ENCODE measurements around the gene DOCK2.

The DOCK2 gene

DNA sequence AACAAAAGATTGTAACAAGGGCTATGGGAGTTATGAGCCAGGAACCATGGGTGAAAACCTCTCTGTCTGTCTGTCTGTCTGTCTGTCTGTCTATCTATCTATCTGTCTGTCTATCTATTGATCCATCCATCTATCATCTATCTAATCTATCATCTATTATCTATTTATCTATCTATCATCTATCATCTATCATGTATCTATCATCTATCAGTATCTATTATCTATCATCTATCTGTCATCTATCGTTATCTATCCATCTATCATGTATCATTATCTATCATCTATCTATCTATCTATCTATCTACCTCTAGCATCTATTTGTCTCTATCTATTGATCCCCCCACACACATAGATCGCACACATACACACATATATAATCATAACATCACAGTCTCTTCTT, 230.3 kb downstream of the DOCK2 start:
- H3K27ac Mint-ChIP-seq: no peak overlapping the region
- H3K36me3 Mint-ChIP-seq: peaks cover 33 to 52% of the 10 kb centered on the region in 2 donors
- H3K4me3 Mint-ChIP-seq: no peak overlapping the region
- no peaks in the 10 kb centered on the region for H3K9me3 Mint-ChIP-seq
- DNase-seq (no peak), ATAC-seq (replicated peaks) (no peak)
- no peaks in the 10 kb centered on the region for H3K27me3 Mint-ChIP-seq
- peaks cover 4 to 29% of the 10 kb centered on the region in 2 donors for H3K4me1 Mint-ChIP-seq

DNA sequence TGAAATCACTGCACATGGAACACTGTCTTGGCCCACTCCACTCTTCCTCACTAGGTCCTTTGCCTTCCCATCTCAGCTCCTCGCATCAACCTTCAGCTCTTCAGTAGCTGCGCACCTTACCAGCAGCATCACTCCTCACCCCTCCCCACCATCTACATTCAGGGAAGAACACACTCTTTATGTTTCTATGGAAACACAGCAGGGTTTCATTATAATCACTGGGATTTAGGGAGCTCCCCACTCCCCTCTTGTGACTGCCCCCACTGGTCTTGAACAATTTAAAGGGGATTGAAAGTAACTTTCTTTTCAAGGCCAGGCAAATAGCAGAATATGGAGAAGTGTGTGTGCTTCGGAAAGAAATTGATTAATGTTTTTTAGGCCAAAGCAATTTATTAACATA, 232.0 kb downstream of the DOCK2 start:
- ATAC-seq (replicated peaks): no peak
- H3K4me3 Mint-ChIP-seq: no peak overlapping the region
- H3K9me3 Mint-ChIP-seq: no peaks in the 10 kb centered on the region
- peaks cover 32 to 49% of the 10 kb centered on the region in 2 donors for H3K36me3 Mint-ChIP-seq
- no peak for DNase-seq
- no peaks in the 10 kb centered on the region for H3K27me3 Mint-ChIP-seq
- no peak overlapping the region for H3K27ac Mint-ChIP-seq
- peaks cover 6 to 33% of the 10 kb centered on the region in 2 donors for H3K4me1 Mint-ChIP-seq

DNA sequence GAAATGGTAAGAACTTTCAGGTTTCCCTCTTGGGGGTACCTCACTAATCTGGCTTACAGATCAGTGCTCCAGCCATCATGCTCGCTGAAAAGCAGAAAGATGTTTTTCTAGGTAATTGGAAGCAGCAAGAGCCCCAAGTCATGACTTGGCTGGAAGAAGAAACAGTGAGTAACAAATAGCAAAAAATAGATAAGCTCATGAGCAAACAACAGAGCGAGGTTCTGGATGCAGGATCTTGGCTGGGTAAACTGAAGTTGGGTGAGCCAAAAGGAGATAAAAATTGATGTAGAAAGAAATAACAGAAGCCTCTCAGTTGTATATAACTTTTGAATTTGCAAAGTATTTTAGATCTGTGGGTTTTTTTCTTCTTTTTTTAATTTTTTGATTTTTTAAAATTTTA, 233.1 kb downstream of the DOCK2 start:
- Mint-ChIP-seq H3K27me3 (no peaks in the 10 kb centered on the region), H3K4me3 (no peak overlapping the region), H3K9me3 (no peaks in the 10 kb centered on the region), H3K4me1 (peaks cover 6 to 30% of the 10 kb centered on the region in 2 donors), H3K36me3 (peaks cover 28 to 56% of the 10 kb centered on the region in 2 donors), H3K27ac (no peak overlapping the region)
- no peak for ATAC-seq (replicated peaks)
- no peak for DNase-seq

DNA sequence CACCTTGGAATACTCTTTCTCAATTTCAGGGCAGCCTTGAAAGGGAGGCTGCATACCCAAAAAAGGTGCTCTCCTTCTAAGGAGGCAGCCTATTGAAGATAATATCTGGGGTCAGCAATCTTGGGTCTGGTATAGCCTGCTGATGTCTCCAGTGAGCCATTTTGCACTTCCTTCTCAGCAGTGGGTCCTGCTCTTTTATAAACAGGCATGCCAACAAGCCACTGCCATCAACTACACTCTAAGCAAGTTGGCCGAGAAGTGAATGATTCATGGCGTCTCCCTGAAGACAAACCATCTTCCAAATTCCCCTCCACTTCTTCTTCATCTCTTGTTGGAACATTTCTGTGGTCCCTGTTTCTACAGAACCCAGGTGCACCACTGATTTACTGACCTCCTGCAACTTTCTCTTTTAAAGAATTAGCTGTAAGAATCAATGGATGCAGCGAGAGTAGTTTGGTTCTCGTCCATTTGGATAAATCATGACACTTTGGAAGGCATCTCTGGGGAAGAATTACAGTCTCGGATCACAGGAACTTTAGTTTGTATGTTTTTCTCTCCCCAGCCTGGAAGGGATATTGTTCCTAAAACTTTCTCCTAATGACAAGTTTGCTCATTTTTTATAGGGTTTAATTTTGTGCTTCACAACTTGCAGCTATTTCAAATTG, 234.9 kb downstream of the DOCK2 start:
- Mint-ChIP-seq H3K4me3 (no peak overlapping the region), H3K27me3 (no peaks in the 10 kb centered on the region), H3K27ac (no peak overlapping the region), H3K36me3 (peaks cover 38 to 54% of the 10 kb centered on the region in 2 donors), H3K9me3 (no peaks in the 10 kb centered on the region), H3K4me1 (peaks cover 9 to 24% of the 10 kb centered on the region in 2 donors)
- DNase-seq: no peak
- ATAC-seq (replicated peaks): no peak

DNA sequence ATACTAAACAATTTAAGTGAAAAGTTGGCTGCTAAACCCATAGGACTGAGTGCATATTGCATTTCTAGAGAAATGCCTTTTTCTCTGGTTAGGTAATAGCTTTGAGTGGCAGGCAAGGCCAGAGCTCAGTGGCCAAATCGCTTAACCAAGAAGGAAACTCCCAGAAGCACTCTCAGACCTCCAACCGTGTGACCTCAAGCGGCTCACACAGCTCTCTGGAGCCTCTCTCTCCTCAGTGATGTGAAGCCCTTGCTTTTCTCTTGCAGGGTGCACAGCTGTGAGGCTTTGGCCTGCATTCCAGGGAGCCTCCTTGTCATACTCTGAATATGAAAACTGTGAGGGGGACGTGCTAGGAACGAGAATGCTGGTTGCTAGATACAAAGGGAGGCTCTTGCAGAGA, 236.6 kb downstream of the DOCK2 start:
- no peaks in the 10 kb centered on the region for H3K9me3 Mint-ChIP-seq
- peaks cover 12 to 27% of the 10 kb centered on the region in 2 donors for H3K4me1 Mint-ChIP-seq
- H3K4me3 Mint-ChIP-seq: no peak overlapping the region
- H3K27ac Mint-ChIP-seq: no peak overlapping the region
- H3K27me3 Mint-ChIP-seq: no peaks in the 10 kb centered on the region
- H3K36me3 Mint-ChIP-seq: peaks cover 39 to 54% of the 10 kb centered on the region in 2 donors
- no peak for DNase-seq
- no peak for ATAC-seq (replicated peaks)

DNA sequence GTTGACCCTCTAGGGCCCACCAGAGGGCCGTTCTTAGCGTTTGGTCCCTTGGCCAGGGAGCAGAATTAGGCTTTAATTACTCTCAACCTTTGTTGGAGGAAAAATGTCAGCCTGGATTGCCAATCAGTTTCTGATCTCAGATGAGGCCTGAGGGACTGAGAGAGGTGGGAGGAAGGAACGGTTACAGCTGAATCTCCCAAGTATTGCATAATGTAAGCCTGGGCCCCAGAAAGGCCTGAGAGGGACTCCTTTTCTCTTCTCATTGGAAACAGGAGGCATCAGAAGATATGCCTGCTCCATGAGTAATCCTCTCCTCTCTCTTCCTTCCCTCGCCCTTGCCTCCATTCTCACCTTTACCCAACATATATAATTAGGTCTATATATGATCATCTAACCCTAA, 237.5 kb downstream of the DOCK2 start:
- Mint-ChIP-seq H3K36me3 (peaks cover 40 to 54% of the 10 kb centered on the region in 2 donors), H3K4me1 (peaks cover 16 to 31% of the 10 kb centered on the region in 2 donors), H3K4me3 (no peak overlapping the region), H3K27me3 (no peaks in the 10 kb centered on the region), H3K9me3 (no peaks in the 10 kb centered on the region), H3K27ac (no peak overlapping the region)
- DNase-seq (no peak), ATAC-seq (replicated peaks) (no peak)

DNA sequence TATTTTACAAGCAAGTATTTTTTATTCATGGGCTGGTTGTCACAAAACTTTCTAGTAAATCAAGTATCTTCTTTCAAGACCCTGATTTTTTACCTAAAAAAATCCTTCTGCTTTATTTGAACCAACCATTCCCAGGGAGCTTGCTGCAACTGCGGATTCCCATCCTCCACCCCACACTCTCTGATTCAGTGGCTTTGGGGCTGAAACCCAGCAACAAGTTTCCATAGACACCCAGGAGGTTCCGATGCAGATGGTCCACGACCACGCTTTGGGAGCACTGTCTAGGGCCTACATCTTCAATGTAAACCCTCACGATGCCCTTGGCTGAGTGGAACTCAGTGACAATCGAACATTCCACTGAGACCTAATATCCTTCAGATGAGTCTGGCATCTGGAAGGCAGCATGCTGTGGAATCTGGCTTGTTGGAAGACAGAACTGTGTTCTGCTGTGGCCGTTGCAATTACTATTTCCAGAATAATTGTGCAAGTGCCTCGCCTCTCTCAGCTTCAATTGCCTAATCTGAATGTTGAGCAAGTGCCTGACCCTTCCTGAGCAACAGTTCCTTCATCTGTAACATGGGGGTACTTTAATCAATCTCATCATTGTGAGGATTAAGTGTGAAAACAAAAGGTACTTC, 238.1 kb downstream of the DOCK2 start:
- Mint-ChIP-seq H3K4me3 (no peak overlapping the region), H3K9me3 (no peaks in the 10 kb centered on the region), H3K36me3 (peaks cover 37 to 48% of the 10 kb centered on the region in 2 donors), H3K27me3 (no peaks in the 10 kb centered on the region), H3K27ac (no peak overlapping the region), H3K4me1 (peaks cover 16 to 34% of the 10 kb centered on the region in 2 donors)
- DNase-seq (no peak), ATAC-seq (replicated peaks) (no peak)

DNA sequence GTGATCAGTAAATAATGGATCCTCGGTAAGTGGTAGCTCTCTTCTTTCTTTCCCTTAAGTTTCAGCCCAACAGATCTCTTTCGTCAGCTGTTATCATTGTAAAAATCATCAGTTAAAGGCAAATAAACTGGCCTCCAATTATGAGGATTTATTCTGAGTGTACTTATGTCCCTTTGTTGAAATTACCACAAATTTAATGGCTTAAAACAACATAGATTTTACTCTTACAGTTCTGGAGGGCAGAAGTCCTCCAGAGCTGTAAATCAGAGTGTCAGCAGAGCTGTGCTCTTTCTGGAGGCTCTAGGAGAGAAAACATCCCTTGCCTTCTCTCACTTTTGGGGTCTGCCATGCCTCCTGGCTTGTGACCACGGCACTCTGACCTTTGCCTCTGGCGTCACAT, 238.7 kb downstream of the DOCK2 start:
- Mint-ChIP-seq H3K27ac (peak overlapping the region; percentile 3), H3K9me3 (no peaks in the 10 kb centered on the region), H3K36me3 (peaks cover 36 to 51% of the 10 kb centered on the region in 2 donors), H3K27me3 (no peaks in the 10 kb centered on the region), H3K4me3 (no peak overlapping the region), H3K4me1 (peaks cover 19 to 39% of the 10 kb centered on the region in 2 donors)
- ATAC-seq (replicated peaks) (no peak), DNase-seq (no peak)

DNA sequence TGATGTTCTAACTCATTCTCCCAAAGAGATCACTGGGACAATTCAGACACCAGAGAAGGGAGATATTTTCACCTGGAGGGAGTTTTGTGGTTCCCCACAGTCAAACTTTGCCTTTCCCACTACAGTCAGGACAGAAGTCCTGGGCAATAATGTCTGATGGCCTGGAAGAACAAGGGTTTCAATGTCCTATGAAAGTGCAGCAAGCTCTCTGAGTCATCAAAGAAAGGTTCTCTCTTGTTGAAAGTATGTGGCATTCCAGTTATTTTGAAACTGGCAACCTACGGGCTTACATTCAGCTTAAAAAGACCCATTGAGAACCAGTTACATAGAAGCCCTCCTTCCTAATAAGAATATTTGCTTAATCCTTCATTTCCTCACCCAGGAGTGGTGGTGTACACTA, 239.3 kb downstream of the DOCK2 start:
- no peak overlapping the region for H3K4me3 Mint-ChIP-seq
- DNase-seq (no peak), ATAC-seq (replicated peaks) (no peak)
- H3K27me3 Mint-ChIP-seq: no peaks in the 10 kb centered on the region
- peak overlapping the region; percentile 3 for H3K27ac Mint-ChIP-seq
- H3K36me3 Mint-ChIP-seq: peaks cover 38 to 54% of the 10 kb centered on the region in 2 donors
- H3K9me3 Mint-ChIP-seq: no peaks in the 10 kb centered on the region
- peaks cover 19 to 40% of the 10 kb centered on the region in 2 donors for H3K4me1 Mint-ChIP-seq

DNA sequence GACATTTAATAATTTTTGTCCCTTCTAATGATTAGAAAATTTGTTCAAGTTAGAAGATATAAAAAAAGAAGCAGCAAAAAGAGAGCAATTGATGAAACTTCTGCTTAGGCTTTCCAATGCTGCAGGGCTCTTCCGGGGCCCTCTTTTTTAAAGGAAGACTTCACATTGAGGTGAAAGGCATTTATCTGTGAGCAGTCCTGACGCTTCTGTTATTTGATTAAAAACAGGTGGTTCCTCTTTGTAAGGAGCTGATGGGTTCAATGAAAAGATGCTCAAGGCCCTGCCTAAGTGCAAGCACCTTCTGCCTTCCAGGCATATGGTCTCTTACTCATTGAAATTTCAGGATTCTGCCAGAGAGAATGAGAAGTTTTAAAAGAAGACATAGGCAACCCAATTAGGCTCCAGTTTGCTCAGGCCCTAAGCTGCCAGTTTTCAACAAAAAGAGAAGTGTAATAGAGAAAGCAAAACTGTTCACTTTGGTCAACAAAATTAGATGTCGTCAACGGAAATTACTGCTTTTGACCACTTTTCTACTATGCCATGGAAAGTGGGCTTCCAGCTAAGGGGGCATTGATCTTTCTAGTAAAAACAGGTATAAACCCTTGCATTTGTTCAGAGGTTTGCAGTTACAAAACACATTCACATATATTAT, 243.1 kb downstream of the DOCK2 start:
- Mint-ChIP-seq H3K27ac (peak overlapping the region; percentile 72), H3K27me3 (no peaks in the 10 kb centered on the region), H3K4me3 (no peak overlapping the region), H3K4me1 (peaks cover 20 to 39% of the 10 kb centered on the region in 2 donors), H3K36me3 (peaks cover 54 to 69% of the 10 kb centered on the region in 2 donors), H3K9me3 (no peaks in the 10 kb centered on the region)
- DNase-seq (no peak), ATAC-seq (replicated peaks) (peak; percentile 66 to 72)

DNA sequence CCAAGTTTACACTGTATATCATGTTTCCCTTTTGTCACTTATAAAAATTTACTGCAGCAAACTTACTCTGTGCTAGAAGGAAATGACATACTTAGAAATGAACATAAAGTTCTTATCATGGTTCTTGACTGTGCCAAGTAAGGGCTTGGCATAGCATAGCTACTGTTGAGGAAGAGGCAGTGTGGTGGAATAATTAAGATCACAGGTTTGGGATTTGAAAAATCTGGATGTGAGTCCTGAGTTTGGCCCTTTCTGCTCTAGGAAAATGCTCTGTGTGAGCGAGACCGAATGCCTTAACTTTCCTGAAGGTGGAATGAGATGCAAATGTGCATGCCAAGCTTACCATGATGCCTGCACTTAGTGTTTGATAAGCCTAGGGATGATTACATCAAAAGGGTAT, 243.7 kb downstream of the DOCK2 start:
- H3K36me3 Mint-ChIP-seq: peaks cover 49 to 68% of the 10 kb centered on the region in 2 donors
- peaks cover 20 to 36% of the 10 kb centered on the region in 2 donors for H3K4me1 Mint-ChIP-seq
- DNase-seq (no peak), ATAC-seq (replicated peaks) (no peak)
- no peaks in the 10 kb centered on the region for H3K27me3 Mint-ChIP-seq
- H3K9me3 Mint-ChIP-seq: no peaks in the 10 kb centered on the region
- H3K27ac Mint-ChIP-seq: peak overlapping the region; percentile 72
- no peak overlapping the region for H3K4me3 Mint-ChIP-seq

DNA sequence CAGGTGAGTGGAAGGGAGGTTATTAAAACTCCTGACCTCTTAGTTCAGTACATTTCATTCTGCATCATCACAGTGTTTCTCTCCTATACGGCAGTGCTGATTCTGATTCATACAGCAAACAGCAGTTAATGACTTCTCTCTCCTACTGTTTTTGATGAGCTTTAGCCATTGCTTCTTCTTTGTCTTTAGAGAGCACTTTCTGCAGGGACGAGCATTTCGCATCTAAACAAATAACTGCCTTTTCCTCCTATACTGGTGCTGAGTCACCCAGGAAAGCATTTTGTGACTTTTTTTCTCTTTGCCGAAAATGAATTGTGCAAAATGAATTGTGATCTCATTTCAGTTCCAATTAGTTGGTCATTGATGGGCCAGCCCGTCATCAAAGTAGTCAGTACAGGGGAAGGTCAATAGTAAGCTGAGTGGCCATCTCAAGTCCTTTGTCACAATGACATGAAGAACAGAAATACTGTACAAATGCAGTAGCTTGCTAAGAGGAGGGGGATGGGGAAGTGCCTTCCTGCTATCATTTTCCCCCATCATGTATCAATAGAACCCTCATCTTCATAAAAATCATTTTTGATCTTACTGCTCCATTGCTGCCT, 244.7 kb downstream of the DOCK2 start:
- peaks cover 16 to 29% of the 10 kb centered on the region in 2 donors for H3K4me1 Mint-ChIP-seq

DNA sequence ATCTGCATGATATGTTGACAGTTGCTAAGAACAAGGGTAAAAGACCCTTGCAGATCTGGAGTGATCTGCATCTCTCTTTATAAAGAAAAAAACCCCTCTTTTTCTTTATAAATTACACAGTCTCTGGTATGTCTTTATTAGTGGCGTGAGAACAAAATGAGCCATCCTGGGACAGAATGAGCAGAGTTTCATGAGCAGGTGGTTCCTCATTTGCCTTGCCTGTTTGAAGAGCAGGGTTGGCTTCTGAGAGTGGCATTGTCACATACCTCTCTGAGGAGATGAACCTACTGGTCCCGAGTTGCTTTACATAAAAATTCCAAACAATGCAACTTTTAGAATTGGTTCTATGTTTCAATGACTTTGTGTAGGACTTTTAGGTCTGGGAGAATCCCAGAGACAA, 249.0 kb downstream of the DOCK2 start:
- Mint-ChIP-seq H3K4me1 (peaks cover 5% of the 10 kb centered on the region in 2 donors), H3K27me3 (no peaks in the 10 kb centered on the region), H3K27ac (no peak overlapping the region), H3K4me3 (no peak overlapping the region), H3K36me3 (peaks cover 39 to 53% of the 10 kb centered on the region in 2 donors), H3K9me3 (no peaks in the 10 kb centered on the region)
- DNase-seq: no peak
- no peak for ATAC-seq (replicated peaks)

More for the DNA sequence above, 244.7 kb downstream of the DOCK2 start:
- DNase-seq (no peak), ATAC-seq (replicated peaks) (no peak)
- Mint-ChIP-seq H3K27me3 (no peaks in the 10 kb centered on the region), H3K36me3 (peaks cover 48 to 61% of the 10 kb centered on the region in 2 donors), H3K27ac (no peak overlapping the region), H3K4me3 (no peak overlapping the region), H3K9me3 (no peaks in the 10 kb centered on the region)

DNA sequence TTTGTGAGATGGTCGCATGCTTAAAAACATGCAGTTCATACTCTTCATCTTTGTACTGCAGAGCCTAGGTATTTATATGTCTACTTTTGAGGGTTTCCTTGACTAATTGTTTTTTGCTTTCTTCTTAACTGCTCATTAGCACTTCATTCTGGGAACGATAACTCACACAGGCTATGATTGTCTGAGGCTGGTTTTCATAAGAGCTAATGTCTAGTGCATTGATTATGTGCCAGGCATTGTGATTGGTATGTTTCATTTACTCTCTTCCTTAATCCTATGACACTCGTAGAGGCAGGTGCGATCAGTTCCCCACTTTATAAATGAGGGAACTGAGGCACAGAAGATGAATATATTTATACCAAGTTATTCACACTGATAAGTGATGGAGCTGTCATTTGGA, 249.6 kb downstream of the DOCK2 start:
- H3K27me3 Mint-ChIP-seq: no peaks in the 10 kb centered on the region
- peaks cover 5 to 7% of the 10 kb centered on the region in 2 donors for H3K4me1 Mint-ChIP-seq
- H3K36me3 Mint-ChIP-seq: peaks cover 36 to 54% of the 10 kb centered on the region in 2 donors
- H3K4me3 Mint-ChIP-seq: no peak overlapping the region
- no peaks in the 10 kb centered on the region for H3K9me3 Mint-ChIP-seq
- DNase-seq: no peak
- no peak for ATAC-seq (replicated peaks)
- H3K27ac Mint-ChIP-seq: no peak overlapping the region
